Measurements from ENCODE around the gene RALGAPA1. TPM values are rescaled to one million over a fixed set of nuclear protein-coding genes. Genes with fewer than 3 reads are reported as not detected.

RALGAPA1 gene
- total RNA-seq, 1 experiment from 2014 or later = 31.7 TPM

- TF ChIP-seq ZNF671 (CRISPR knock-in tag; IDR thresholded peaks at IDR 0.05) = no peak
Observed at GRCh38 chr14:35506927-35507326, 302.2 kb downstream of the RALGAPA1 start (continued).

- H3K36me3 Mint-ChIP-seq = no peaks in the 10 kb centered on the region
- TF ChIP-seq ZBTB43 (CRISPR knock-in tag; IDR thresholded peaks at IDR 0.05) (no peak), ZMAT4 (CRISPR knock-in tag; IDR thresholded peaks at IDR 0.05) (no peak), EMX1 (CRISPR knock-in tag; IDR thresholded peaks at IDR 0.05) (no peak), RORB (CRISPR knock-in tag; IDR thresholded peaks at IDR 0.05) (no peak), ATF2 (CRISPR knock-in tag; IDR thresholded peaks at IDR 0.05; ENCODE audit: borderline replicate concordance, low read depth) (no peak), ZNF532 (CRISPR knock-in tag; IDR thresholded peaks at IDR 0.05; ENCODE audit: borderline replicate concordance) (no peak), SMAD4 (CRISPR knock-in tag; IDR thresholded peaks at IDR 0.05) (no peak), NR1H2 (CRISPR knock-in tag; IDR thresholded peaks at IDR 0.05) (no peak), ZNF396 (CRISPR knock-in tag; IDR thresholded peaks at IDR 0.05; ENCODE audit: borderline replicate concordance) (no peak), TCF7 (CRISPR knock-in tag; IDR thresholded peaks at IDR 0.05; ENCODE audit: low read depth) (no peak), MLX (CRISPR knock-in tag; IDR thresholded peaks at IDR 0.05) (no peak), HMGXB4 (CRISPR knock-in tag; IDR thresholded peaks at IDR 0.05) (no peak)
- ATAC-seq (no peak), DNase-seq (ENCODE audit: low spot score) (no peak)
- no peak overlapping the region for H3K27ac Mint-ChIP-seq
- H3K9me3 Mint-ChIP-seq = peaks cover 5% of the 10 kb centered on the region
- H3K4me1 Mint-ChIP-seq = no peaks in the 10 kb centered on the region
- H3K4me3 Mint-ChIP-seq = no peak overlapping the region
- H3K27me3 Mint-ChIP-seq (ENCODE audit: low read depth) = no peaks in the 10 kb centered on the region
- ChIA-PET POLR2A (no interaction called here), CTCF (interaction anchor here (0.6 kb wide), 1 partner anchor 67 kb away, joined by 4 read pairs; no protein-coding TSS in a partner anchor)
Observed at GRCh38 chr14:35506461-35506860, 302.6 kb downstream of the RALGAPA1 start.

- H3K27ac Mint-ChIP-seq = no peak overlapping the region
- no peaks in the 10 kb centered on the region for H3K36me3 Mint-ChIP-seq
- CTCF ChIA-PET = interaction anchor here (0.6 to 1.2 kb wide), 2 partner anchors 18 to 31 kb away, joined by 3 read pairs; no protein-coding TSS in a partner anchor
- H3K4me3 Mint-ChIP-seq = no peak overlapping the region
- POLR2A ChIA-PET = no interaction called here
- peaks cover 6% of the 10 kb centered on the region; the same call in 1 of the 2 replicates for H3K9me3 Mint-ChIP-seq
- DNase-seq (ENCODE audit: low spot score) = no peak
- no peaks in the 10 kb centered on the region for H3K4me1 Mint-ChIP-seq
- no peaks in the 10 kb centered on the region for H3K27me3 Mint-ChIP-seq (ENCODE audit: low read depth)
- ATAC-seq = no peak
- TF ChIP-seq MLX (CRISPR knock-in tag; IDR thresholded peaks at IDR 0.05) (no peak), ZNF425 (CRISPR knock-in tag; conservative IDR thresholded peaks at IDR 0.05) (no peak), CREB1 (CRISPR knock-in tag; IDR thresholded peaks at IDR 0.05) (no peak), FOXK1 (CRISPR knock-in tag; IDR thresholded peaks at IDR 0.05) (no peak), NFE2L1 (CRISPR knock-in tag; IDR thresholded peaks at IDR 0.05) (no peak), ATF1 (CRISPR knock-in tag; IDR thresholded peaks at IDR 0.05) (no peak), SMAD3 (CRISPR knock-in tag; IDR thresholded peaks at IDR 0.05; ENCODE audit: borderline replicate concordance) (no peak), CREM (CRISPR knock-in tag; IDR thresholded peaks at IDR 0.05) (no peak), TP53 (CRISPR knock-in tag; IDR thresholded peaks at IDR 0.05) (no peak)
Observed at GRCh38 chr14:35504260-35504659, 304.8 kb downstream of the RALGAPA1 start.

Data from WTC11 (cell line).